CD4-positive, alpha-beta T cell (primary cell): ENCODE measurements around the gene EAF1. TPM values are rescaled to one million over a fixed set of nuclear protein-coding genes. Genes with fewer than 3 reads are reported as not detected.

Experiments
- ATAC-seq: fragments of 200-7000 bp; cut with Tn5 transposase; one replicate; pipeline ENCODE4 v1.10.0; 2022; ENCODE audit warnings: mild to moderate bottlenecking; ENCODE audit not compliant: poor library complexity
- CTCF ChIA-PET: fragments of 350-600 bp; sonication (Branson Sonifier 250); formaldehyde crosslinking; loops from one replicate; lab custom pipeline; 2021; ENCODE audit warnings: antibody characterized with exemption, inconsistent platforms; lab: Charles Lee
- POLR2A ChIA-PET: fragments of 350-600 bp; sonication (Branson Sonifier 250); formaldehyde crosslinking; loops from one replicate; lab custom pipeline; 2021; ENCODE audit warnings: antibody characterized with exemption, inconsistent platforms; lab: Charles Lee
- DNase-seq, 14 experiments: peaks; one replicate each; pipeline ENCODE4 v3.0.0-alpha.2; 2013 to 2020; ENCODE audit warnings: mixed read lengths in 2 of 14
- H3K27ac ChIP-seq, 2 donors: one replicate each; pipeline versions ENCODE4 v1.5.1 to v1.7.0; 2013; ENCODE audit warnings: low read length in 2 of 2, low read depth in 1 of 2, mild to moderate bottlenecking in 1 of 2
- H3K27me3 ChIP-seq, 2 experiments: 1 replicate in 1 of 2; 2 replicates in 1 of 2; pipeline versions ENCODE4 v1.6.1 to v1.7.0; 2013; ENCODE audit warnings: low read length in 2 of 2, control low read depth in 1 of 2, mild to moderate bottlenecking in 1 of 2, moderate library complexity in 1 of 2; ENCODE audit not compliant: insufficient read depth in 2 of 2, control insufficient read depth in 1 of 2
- H3K36me3 ChIP-seq: one replicate; pipeline ENCODE4 v1.6.1; 2013; ENCODE audit warnings: low read length, control low read depth; ENCODE audit not compliant: insufficient read depth
- H3K4me1 ChIP-seq: one replicate; pipeline ENCODE4 v1.6.1; 2013; ENCODE audit warnings: low read length, control low read depth; ENCODE audit not compliant: insufficient read depth
- H3K4me3 ChIP-seq: one replicate; pipeline ENCODE4 v1.5.1; 2013; ENCODE audit warnings: mild to moderate bottlenecking, low read length, moderate library complexity
- H3K9me3 ChIP-seq, 2 experiments: 1 replicate in 1 of 2; 2 replicates in 1 of 2; pipeline versions ENCODE4 v1.6.1 to v1.7.0; 2013; ENCODE audit warnings: low read length in 2 of 2, mild to moderate bottlenecking in 2 of 2, control low read depth in 1 of 2, moderate library complexity in 1 of 2; ENCODE audit not compliant: control insufficient read depth in 1 of 2, insufficient read depth in 1 of 2
- H3K27ac Mint-ChIP-seq: one replicate; pipeline ENCODE4 v1.8.0; 2020; ENCODE audit warnings: mixed read lengths
- H3K27me3 Mint-ChIP-seq: one replicate; pipeline ENCODE4 v1.8.0; 2021; ENCODE audit warnings: mixed read lengths
- H3K36me3 Mint-ChIP-seq: one replicate; pipeline ENCODE4 v1.8.0; 2021; ENCODE audit warnings: low read depth, mixed read lengths
- H3K4me1 Mint-ChIP-seq: one replicate; pipeline ENCODE4 v1.8.0; 2021; ENCODE audit warnings: low read depth, mixed read lengths
- H3K4me3 Mint-ChIP-seq: one replicate; pipeline ENCODE4 v1.8.0; 2020; ENCODE audit warnings: mild to moderate bottlenecking, mixed read lengths
- H3K9me3 Mint-ChIP-seq: one replicate; pipeline ENCODE4 v1.8.0; 2020; ENCODE audit warnings: mixed read lengths
- CTCF ChIP-seq: fragments of 200-600 bp; IDR thresholded peaks from one replicate; pipeline ENCODE4 v1.8.0; 2022; ENCODE audit warnings: antibody characterized with exemption, mild to moderate bottlenecking
- intact Hi-C, 2 experiments: fragments of 100-400 bp; cut with DNase I in 1 of 2; cut with micrococcal nuclease in 1 of 2; formaldehyde crosslinking; loops; one replicate each; pipeline versions ENCODE4 v1.15.1 to v1.9.0; 2023 to 2025; cut with DNase I, micrococcal nuclease
- total RNA-seq, 174 experiments: library from RNA in 2 of 174; stranded (reverse) in 2 of 174; gene quantifications; one replicate each; pipeline ENCODE4 v1.2.3 and lab custom pipeline; 2021 to 2026

EAF1 gene
- total RNA-seq, 2 experiments from 2014 or later: 31.7 to 34.9 TPM

- DNase-seq (no peak), ATAC-seq (no peak)
- intact Hi-C loops: loop anchor here (2.0 to 10.0 kb wide), 6 partner anchors 48 to 1552 kb away; partner anchors contain the start of genes DPH3 (in 1 of the 2), NR2C2 (in 1 of the 2) and OXNAD1 (in 1 of the 2)
- Histone ChIP-seq H3K27me3 (no peaks in the 10 kb centered on the region), H3K36me3 (peaks cover 17% of the 10 kb centered on the region), H3K27ac (peak overlapping the region; percentile 58 to 80), H3K4me3 (peak overlapping the region; percentile 72), H3K4me1 (peaks cover 33% of the 10 kb centered on the region), H3K9me3 (no peaks in the 10 kb centered on the region)
- peak overlapping the region; percentile 93 for H3K4me3 Mint-ChIP-seq
- no peak for TF ChIP-seq CTCF
- peaks cover 67% of the 10 kb centered on the region for H3K4me1 Mint-ChIP-seq
- peak overlapping the region; percentile 81 for H3K27ac Mint-ChIP-seq
- H3K27me3 Mint-ChIP-seq: no peaks in the 10 kb centered on the region
- peaks cover 76% of the 10 kb centered on the region for H3K36me3 Mint-ChIP-seq
- H3K9me3 Mint-ChIP-seq: no peaks in the 10 kb centered on the region
- CTCF ChIA-PET: interaction anchor here (0.7 kb wide), 1 partner anchor 94 kb away, joined by 3 read pairs; the partner anchor contains the start of gene SH3BP5
- POLR2A ChIA-PET: interaction anchor here (1.7 kb wide), 1 partner anchor 221 kb away, joined by 4 read pairs; the partner anchor contains the start of gene CAPN7
These were observed 749 bp upstream of the EAF1 start for GRCh38 chr3:15426579-15427118.

GRCh38 chr3:15427981-15428380 is 583 bp downstream of the EAF1 start:
- Histone ChIP-seq H3K27me3 (no peaks in the 10 kb centered on the region), H3K4me3 (peak overlapping the region; percentile 72), H3K27ac (peak overlapping the region; percentile 58 to 80), H3K36me3 (peaks cover 28% of the 10 kb centered on the region), H3K9me3 (no peaks in the 10 kb centered on the region), H3K4me1 (peaks cover 33% of the 10 kb centered on the region)
- H3K36me3 Mint-ChIP-seq: peaks cover 76% of the 10 kb centered on the region
- intact Hi-C loops: loop anchor here (2.0 to 10.0 kb wide), 6 partner anchors 49 to 1553 kb away; partner anchors contain the start of genes DPH3 (in 1 of the 2), NR2C2 (in 1 of the 2) and OXNAD1 (in 1 of the 2)
- CTCF ChIA-PET: no interaction called here
- POLR2A ChIA-PET: interaction anchor here (0.7 to 1.7 kb wide), 2 partner anchors 79 to 222 kb away, joined by 4 read pairs; partner anchors contain the start of gene CAPN7
- H3K4me3 Mint-ChIP-seq: peak overlapping the region; percentile 93
- TF ChIP-seq CTCF: no peak
- DNase-seq: no peak
- H3K27ac Mint-ChIP-seq: peak overlapping the region; percentile 81
- ATAC-seq: no peak
- no peaks in the 10 kb centered on the region for H3K9me3 Mint-ChIP-seq
- H3K27me3 Mint-ChIP-seq: no peaks in the 10 kb centered on the region
- H3K4me1 Mint-ChIP-seq: peaks cover 70% of the 10 kb centered on the region

- POLR2A ChIA-PET: no interaction called here
These were observed 1.1 kb downstream of the EAF1 start for GRCh38 chr3:15428539-15428938.

More at GRCh38 chr3:15428539-15428938, 1.1 kb downstream of the EAF1 start:
- CTCF ChIA-PET: interaction anchor here (2.5 kb wide), 1 partner anchor 161 kb away, joined by 7 read pairs; no protein-coding TSS in a partner anchor
- peaks cover 72% of the 10 kb centered on the region for H3K4me1 Mint-ChIP-seq
- H3K9me3 Mint-ChIP-seq: no peaks in the 10 kb centered on the region
- H3K36me3 Mint-ChIP-seq: peaks cover 76% of the 10 kb centered on the region
- H3K27me3 Mint-ChIP-seq: no peaks in the 10 kb centered on the region
- Histone ChIP-seq H3K27ac (no peak overlapping the region), H3K36me3 (peaks cover 34% of the 10 kb centered on the region), H3K4me1 (peaks cover 33% of the 10 kb centered on the region), H3K27me3 (no peaks in the 10 kb centered on the region), H3K4me3 (peak overlapping the region; percentile 72), H3K9me3 (no peaks in the 10 kb centered on the region)
- peak overlapping the region; percentile 93 for H3K4me3 Mint-ChIP-seq
- intact Hi-C loops: loop anchor here (5.0 to 10.0 kb wide), 5 partner anchors 129 to 1554 kb away; partner anchors contain the start of genes DPH3 (in 1 of the 2), NR2C2 (in 1 of the 2) and OXNAD1 (in 1 of the 2)
- peak overlapping the region; percentile 81 for H3K27ac Mint-ChIP-seq
- no peak for TF ChIP-seq CTCF
- ATAC-seq: peak; percentile 39
- peak in 4 of 14 experiments; percentile 29 to 65 (median 44) for DNase-seq
